ENCODE data around the gene ZNF705A.
"Not testable (repeated sequence)": the region's sequence is repeated elsewhere in the genome, so short reads cannot be mapped to it uniquely, and the experiment has no call there.

ZNF705A gene

DNA sequence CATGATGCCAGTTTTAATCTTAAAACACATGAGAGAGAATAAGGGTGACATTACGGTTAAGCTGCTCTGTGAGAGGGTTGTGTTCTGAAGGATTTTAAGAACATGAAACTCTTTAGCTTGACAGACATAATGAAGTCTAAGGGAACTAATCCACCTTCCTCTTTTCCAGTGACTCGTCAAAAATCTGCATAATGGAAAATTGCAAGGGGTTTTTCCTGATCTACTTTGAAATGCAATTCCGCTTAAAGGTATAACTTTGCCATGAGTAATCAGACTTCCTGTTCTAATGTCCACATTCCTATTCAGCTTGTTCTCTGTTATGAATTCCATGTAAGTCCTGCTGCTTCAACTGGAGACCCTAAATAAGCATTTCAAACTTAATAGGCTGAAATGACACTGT is at the start of gene ZNF705A:
Gene ZNF705A, plus strand, starts transcription at position 171 of the 400 bp plus-strand sequence. CDS start 15,611 bp downstream, outside the sequence.
- DNase-seq, result peak; percentile 43

DNA sequence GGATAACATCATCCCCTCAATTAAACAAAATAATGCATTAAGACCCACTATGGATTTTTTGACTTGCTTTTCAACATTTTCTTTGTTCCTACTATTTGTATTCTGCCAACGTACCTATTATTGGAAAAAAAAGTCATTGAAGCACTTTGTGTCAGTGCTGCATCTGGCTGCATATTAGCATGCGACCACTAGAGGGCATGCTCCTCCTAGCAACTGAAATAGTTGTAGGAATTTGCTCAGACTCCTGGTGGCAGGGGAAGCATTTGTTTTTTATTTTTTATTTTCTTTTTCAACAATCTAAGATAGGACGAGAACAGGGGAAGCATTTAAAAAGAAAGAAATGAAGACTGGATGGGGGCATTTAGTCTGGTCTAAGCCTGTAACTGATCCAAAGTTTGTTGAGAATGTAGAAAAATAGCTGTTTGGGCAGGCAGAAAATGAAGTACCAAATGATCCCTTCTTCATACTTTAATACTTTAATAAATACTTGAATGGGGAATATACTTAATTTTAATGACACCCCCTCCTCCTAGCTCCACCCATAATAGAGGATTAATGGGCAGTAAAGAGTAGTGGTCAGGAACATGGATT is 47.9 kb upstream of the ZNF705A start:
- peak; percentile 89 for DNase-seq

DNA sequence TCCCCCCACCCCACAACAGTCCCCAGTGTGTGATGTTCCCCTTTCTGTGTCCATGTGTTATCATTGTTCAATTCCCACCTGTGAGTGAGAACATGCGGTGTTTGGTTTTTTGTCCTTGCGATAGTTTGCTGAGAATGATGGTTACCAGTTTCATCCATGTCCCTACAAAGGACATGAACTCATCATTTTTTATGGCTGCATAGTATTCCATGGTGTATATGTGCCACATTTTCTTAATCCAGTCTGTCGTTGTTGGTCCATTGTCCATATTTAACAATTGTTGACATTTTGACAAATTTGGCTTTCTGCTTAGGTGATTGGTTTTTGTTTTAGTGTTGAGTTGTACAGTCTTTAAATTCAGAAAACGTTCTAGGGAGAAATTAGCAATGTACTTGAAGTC is 43.7 kb upstream of the ZNF705A start:
- not testable (repeated sequence) for DNase-seq

DNA sequence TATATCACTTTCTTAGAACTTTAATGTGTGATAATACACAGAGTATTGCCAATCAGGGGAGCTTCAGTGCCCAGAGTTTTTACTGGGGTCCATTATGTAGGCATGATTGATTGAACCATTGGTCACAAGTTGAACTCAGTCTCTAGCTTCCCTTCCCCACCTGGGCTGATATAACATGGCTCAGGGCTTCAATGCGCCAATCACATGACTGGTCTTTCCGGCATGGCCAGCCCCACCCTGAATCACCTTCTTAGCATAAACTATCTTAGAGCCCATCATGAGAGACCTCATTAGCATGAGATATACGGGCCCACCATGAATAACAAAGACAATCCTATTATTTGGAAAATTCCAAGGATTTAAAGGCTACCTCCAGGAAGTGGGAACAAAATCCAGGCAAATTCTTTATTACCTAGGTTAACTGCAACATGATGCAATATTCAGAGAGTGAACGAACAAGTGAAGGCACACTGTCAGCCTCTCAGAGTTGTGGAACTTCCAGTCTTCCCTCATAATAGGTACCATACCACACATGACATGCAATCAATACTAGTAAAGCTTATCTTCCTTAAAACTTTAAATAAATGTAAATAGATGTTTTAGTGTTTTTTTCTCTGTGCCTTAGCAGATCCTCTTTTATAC is 36.6 kb upstream of the ZNF705A start:
- DNase-seq, result no peak

DNA sequence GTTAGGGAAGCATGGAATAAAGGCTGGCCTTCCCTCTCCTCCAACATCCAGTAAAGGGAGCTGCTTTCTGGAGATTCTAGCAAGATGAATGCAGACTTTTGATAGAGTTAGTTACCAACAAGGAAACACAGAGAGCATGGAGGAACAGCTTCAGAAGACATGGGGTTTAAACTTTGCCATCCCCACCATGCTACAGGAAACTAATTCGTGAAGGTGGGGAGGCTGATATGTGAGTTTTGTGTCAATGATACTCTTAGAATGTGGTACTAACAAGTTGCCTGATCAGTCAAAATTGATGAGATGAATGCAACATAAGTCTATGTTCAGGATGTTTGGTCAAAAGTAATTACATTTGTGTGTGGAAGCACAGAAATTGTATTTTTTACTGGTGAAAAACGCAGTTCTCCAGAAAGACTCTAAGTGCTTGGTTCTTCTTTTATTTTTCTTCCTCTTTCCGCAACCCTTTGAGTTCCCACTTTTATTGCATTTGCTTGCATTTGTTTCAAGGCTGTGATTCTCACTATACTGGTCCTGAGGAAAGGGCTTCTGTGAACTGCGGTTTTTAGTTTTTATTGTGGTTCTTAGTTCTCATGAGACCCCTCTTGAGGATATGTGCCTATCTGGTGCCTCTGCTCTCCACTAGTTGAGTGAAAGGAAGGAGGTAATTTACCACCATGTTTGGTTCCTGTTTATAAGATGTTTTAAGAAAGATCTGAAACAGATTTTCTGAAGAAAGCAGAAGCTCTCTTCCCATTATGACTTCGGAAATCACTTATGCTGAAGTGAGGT is 33.5 kb upstream of the ZNF705A start, which contains the start of gene CLEC4A:
Gene CLEC4A, plus strand, starts transcription at position 494 of the 789 bp plus-strand sequence. Its CDS starts 262 bp downstream, at position 756.
- peak; percentile 25 for DNase-seq

DNA sequence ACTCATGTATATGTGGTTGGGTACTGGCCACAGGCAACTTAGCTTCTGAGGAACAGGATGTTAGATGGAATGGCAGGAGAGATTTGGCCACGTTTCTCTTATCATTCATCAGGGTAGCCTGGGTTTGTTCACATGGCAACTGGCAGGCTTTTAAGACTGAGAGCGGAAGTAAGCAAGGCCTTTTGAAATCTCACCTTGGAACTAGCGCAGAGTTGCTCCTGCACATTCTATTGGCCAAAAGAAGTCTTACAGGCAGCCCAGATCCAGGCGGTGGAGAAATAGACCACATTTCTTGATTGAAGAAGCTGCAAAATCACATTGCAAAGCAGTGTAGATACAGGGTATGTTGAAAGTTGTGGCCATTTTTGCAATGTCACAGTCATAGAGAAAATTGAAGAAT is 29.7 kb upstream of the ZNF705A start:
- peak; percentile 76 for DNase-seq

DNA sequence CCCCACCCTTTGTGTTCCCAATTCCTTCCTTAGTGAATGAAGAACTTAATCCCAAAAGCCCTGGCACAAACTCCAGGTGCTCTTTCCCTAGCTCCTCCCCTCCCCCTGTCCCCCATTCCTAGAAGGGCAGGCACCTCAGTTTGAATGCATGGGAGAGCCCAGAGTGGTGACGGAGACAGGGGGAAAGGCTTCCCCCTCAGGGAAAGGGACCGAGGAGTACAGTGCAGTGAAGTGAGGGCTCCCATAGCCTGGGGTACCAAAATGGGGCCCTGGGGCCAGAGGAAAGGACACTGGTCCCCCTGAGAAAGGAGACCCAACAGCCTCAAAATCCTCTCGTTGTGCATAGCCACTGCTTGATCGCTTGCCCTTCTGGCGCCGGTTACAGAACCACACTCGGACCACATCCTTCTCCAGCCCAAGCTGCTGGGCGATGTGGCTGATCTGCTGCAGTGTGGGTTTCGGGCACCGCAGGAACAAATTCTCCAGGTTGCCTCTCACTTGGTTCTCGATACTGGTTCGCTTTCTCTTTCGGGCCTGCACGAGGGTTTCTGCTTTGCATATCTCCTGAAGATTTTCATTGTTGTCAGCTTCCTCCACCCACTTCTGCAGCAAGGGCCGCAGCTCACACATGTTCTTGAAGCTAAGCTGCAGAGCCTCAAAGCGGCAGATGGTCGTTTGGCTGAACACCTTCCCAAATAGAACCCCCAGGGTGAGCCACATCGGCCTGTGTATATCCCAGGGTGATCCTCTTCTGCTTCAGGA is 23.0 kb upstream of the ZNF705A start:
- DNase-seq, result not testable (repeated sequence)

DNA sequence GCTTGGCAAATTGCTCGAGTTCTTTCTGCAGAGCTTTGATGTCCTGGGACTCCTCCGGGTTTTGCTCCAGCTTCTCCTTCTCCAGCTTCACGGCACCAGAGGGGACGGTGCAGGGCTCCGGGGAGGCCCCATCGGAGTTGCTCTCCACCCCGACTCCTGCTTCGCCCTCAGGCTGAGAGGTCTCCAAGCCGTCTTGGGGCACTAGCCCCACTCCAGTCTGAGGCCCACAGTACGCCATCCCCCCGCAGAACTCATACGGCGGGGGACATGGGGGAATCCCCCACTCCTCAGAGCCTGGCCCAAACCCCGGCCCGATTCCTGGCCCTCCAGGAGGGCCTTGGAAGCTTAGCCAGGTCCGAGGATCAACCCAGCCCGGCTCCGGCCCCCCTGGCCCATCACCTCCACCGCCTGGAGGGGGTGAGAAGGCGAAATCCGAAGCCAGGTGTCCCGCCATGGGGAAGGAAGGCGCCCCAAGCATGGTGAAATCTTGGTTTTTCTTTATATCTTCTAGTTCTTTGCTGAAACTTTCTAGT is 22.4 kb upstream of the ZNF705A start:
- DNase-seq, result not testable (repeated sequence)

DNA sequence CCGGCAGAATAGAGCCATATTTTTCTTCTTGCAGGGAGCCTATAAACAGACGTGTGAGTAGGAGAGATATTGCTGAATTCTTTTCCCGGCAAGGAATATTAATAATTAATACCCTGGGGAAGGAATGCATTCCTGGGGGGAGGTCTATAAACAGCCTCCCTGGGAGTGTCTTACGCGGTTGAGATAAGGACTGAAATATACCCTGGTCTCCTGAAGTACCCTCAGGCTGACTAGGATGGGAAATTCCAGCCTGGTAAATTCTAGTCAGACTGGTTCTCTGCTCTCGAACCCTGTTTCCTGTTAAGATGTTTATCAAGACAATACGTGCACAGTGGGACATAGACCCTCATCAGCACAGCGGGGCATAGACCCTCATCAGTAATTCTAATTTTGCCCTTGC is 15.2 kb upstream of the ZNF705A start:
- DNase-seq, result not testable (repeated sequence)

DNA sequence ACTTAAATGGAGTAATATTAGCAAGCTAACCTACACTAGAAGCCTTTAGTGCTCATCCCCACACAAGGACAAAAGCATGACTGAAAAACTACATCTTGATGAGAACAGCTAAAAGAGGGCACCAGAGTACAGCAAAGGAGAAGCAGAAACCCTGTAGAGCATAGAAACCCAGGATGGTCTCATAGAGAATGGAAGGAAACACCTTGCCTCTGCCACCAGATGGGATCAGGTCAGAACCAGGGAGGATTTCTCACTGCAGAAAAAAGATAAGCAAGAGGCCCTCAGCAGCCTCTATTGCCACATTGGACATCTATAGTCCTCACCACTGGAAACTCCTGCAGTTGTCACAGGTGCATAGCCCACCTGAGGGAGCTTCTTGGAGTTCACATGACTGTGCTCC is 13.6 kb upstream of the ZNF705A start:
- DNase-seq, result peak; percentile 23

DNA sequence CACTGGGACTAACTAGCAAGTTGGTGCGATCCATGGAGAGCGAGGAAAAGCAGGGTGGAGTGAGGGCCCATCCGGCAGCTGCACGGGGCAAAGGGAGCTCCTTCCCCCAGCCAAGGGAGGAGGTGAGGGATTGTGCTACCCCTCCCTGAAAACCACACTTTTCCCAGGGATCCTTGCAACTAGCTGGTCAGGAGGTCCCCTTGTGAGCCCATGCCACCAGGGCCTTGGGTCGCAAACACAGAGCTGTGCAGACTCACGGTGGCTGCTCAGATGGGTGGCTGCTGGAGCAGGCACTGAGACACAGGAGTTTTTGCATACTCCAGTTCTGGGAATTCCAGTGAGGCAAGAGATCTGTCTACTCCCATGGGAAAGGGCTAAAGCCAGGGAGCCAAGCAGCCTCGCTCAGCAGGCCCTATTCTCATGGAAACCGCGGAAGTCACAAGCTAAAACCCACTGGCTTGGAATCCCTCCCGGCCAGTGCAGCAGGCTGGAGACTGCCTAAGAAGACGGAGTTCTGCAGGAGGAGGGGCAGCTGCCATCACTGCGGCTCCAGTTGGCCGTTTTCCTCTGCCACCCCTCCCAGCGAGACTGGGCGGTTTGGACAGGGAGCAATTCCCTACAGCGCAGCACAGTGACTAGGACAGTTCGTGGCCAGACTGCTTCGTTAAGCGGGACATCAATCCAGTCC is 10.9 kb upstream of the ZNF705A start:
- no peak for DNase-seq

DNA sequence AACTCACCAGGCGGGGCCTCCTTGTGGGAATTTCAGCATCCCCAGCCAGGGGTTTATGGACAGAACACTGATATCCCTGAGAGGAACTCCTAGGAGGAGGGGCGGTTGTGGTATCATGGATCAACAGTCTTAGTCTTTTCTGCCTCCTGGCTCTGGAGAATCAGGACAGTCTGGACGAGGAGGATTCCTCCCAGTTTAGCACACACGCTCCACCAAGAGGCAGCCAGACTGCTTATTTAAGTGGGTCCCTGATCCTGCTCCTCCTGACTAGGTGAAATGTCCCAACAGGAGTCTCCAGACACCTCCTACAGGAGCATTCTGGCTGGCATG is 10.4 kb upstream of the ZNF705A start:
- no peak for DNase-seq

DNA sequence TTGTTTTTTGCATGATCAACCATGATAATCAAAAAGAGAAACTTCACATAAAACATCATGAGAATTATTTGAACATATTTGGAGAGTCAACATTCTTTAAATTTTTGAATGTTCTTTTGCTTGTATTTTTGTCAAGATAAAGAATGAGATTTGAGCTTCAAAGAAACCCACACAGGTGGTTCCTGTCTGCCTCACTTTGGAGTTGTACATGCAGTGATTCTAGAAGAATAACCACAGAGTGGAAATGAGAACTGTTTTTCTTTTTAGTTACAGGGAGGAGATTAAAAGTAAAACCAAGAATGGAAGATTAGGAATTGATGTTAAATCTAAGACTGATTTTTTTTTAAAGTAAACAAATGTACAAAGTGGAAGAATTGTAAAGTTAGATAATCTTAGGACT is 2.3 kb upstream of the ZNF705A start:
- DNase-seq, result no peak

DNA sequence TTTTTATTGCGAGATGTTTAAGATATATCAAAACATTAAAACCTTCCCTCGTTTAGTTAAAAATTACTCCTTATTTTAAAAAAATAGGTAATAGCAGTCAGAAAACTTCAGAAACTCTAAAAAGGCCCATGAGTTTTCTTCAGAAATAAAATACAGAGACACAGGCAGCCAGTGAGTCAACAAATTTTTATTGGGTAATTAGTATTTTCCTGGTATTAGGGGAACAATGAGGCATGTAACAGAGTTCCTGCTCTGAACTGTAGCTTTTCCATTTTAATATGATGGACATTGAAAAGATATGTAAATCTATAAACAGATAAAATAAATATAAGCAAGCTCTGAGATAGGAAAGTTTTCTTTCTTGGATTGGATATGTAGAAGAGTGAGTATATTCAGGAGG is 399 bp upstream of the ZNF705A start:
- no peak for DNase-seq

DNA sequence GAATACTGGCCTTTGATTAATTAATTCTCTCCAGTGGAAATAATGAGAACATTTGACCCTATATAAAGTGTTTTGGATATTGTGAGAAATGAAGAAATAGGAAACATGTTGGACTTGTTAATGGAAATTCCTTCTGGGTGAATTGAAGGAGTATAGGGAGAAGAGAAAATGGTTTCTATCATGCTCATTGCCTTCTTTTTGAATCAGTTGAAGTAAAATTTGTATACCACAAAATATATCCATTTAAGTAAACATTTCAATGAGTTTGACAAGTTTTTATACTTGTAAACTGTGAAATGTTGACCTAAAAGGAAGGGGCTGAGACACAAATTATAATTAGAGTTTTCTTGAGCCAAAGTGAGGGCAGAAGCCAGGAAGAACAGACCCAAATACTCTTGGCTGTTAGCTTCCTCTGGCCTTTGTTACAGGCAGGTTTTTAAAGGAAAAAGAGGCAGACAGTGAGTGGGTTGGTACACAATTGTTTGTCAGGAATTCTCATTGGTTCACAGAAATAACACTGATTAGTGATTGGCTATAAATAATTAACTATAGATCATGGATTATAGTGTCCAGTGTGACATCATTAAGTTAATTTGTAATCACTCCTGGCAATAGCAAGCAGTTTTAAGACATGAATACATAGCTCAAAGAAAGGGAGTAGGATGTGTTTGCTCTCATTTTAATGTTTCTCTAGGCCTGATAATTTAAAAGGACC is 826 bp downstream of the ZNF705A start:
- DNase-seq, result no peak

DNA sequence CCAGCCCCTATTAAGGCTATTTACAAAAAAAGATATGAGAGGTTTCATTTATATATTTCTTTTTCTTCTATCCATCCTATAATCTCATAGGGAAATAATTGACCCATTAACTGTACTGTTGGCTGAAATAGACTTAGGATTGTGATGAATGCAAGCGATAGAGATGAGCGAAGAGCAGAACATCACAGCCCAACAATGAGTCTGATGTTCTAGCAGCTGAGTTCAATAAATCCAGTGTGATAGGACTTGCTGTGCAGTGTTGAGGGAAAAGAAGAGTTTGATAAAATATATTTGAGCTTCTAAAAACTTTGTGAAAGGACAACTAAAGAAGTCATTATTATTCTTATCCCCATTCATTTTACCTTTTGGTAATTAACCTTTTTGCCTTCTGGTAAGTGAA is 16.1 kb downstream of the ZNF705A start:
- DNase-seq, result not testable (repeated sequence)

DNA sequence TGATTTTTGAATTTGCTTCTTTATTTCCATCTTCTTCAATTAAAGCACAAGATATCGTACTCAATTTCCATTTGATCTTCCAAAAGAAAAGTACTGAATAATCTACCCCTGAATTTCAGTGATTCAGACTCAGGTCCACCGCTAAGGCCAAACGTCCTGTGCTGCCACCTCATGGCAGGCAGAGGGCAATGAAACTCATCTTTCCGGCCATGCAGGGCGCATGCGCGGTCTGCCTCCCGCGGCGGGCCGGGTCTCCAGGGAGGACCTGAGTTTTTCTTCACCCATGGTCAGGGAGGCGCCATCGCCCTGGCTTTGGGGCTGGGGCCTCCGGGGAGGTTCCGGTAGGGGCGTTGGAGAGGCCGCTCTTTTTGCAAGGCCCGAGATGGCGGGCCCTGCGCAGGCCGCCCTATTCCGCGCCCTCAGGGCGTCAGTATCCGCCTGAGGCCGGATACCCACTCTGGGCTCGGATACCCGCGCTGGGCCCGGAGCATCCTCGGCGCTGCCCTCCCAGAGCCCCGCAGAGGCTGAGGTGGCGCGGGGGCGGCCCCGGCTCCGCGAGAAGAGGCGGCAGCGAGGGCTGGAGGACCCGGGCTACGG is 23.3 kb downstream of the ZNF705A start:
- DNase-seq, result peak; percentile 47

DNA sequence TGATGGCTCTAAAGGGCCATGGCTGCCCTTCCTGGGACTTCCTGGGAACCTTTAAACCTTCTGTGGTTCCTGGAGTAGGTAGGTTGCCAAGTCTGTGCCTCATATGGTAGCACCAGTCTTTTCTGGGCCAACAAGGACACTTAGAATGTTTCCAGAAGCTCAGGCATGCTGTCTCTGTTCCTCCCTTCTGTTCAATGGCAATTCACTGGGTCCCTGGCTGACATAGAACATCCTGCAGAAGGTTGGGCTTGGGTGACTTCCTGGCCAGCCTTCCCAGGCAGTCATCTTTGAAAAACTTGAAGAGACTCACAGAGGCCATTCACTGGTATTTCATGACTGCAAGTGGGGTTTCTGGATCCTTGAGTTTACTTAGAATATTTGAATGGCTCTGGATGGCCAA is 24.5 kb downstream of the ZNF705A start:
- DNase-seq, result not testable (repeated sequence)

DNA sequence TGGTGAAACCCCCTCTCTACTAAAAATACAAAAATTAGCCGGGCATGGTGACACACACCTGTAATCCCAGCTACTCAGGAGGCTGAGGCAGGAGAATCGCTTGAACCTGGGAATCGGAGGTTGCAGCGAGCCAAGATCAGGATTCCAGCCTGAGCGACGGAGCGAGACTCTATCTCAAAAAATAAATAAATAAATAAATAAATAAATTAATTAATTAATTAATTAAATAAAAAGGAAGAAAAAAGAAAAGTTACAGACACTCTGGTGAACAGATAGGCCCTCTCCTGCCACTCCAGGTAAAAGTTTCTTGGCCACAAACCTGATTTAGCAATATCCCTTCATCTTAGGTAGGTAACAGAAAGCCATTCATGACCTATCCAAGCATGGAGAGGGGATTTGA is 26.1 kb downstream of the ZNF705A start:
- DNase-seq, result not testable (repeated sequence)

DNA sequence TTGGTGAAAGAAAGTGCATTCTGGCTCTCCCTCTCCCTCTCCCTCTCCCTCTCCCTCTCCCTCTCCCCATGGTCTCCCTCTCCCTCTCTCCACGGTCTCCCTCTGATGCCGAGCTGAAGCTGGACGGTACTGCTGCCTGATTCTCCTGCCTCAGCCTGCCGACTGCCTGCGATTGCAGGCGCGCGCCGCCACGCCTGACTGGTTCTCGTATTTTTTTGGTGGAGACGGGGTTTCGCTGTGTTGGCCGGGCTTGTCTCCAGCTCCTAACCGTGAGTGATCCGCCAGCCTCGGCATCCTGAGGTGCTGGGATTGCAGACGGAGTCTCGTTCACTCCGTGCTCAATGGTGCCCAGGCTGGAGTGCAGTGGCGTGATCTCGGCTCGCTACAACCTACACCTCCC is 26.5 kb downstream of the ZNF705A start:
- DNase-seq, result not testable (repeated sequence)

DNA sequence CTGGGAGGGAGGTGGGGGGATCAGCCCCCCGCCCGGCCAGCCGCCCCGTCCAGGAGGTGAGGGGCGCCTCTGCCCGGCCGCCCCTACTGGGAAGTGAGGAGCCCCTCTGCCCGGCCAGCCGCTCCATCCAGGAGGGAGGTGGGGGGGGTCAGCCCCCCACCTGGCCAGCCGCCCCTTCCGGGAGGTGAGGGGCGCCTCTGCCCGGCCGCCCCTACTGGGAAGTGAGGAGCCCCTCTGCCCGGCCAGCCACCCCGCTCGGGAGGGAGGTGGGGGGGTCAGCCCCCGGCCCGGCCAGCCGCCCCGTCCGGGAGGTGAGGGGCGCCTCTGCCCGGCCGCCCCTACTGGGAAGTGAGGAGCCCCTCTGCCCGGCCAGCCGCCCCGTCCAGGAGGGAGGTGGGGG is 27.4 kb downstream of the ZNF705A start:
- DNase-seq, result not testable (repeated sequence)
